CD14-positive monocyte (primary cell): Measurements from ENCODE around the gene CLEC2D. TPM values are rescaled to one million over a fixed set of nuclear protein-coding genes. Genes with fewer than 3 reads are reported as not detected.

Experiments
- DNase-seq, 3 donors: peaks; one replicate each; pipeline ENCODE4 v3.0.0-alpha.2; 2011 to 2022
- H2AFZ ChIP-seq: 2 replicates; pipeline ENCODE4 v1.6.0; 2012; ENCODE audit warnings: mild to moderate bottlenecking, low read depth, low read length, inconsistent platforms; ENCODE audit not compliant: insufficient read depth, poor library complexity, severe bottlenecking
- H3K27ac ChIP-seq, 2 donors: 1 replicate in 1 of 2; 2 replicates in 1 of 2; pipeline ENCODE4 v1.5.1; 2012 to 2013; ENCODE audit warnings: low read length in 2 of 2, control low read depth in 1 of 2, inconsistent platforms in 1 of 2, low read depth in 1 of 2, mild to moderate bottlenecking in 1 of 2
- H3K27me3 ChIP-seq, 2 donors: one replicate each; pipeline versions ENCODE4 v1.6.0 to v1.6.1; 2011 to 2013; ENCODE audit warnings: low read length in 2 of 2; ENCODE audit not compliant: control insufficient read depth in 2 of 2, insufficient read depth in 2 of 2
- H3K36me3 ChIP-seq, 2 donors: replicated peaks in 1 of 2; 1 replicate in 1 of 2; 2 replicates in 1 of 2; pipeline versions ENCODE4 v1.5.1 to v1.6.1; 2012 to 2013; ENCODE audit warnings: low read length in 2 of 2, control low read depth in 1 of 2, inconsistent platforms in 1 of 2, mild to moderate bottlenecking in 1 of 2; ENCODE audit not compliant: insufficient read depth in 2 of 2, control insufficient read depth in 1 of 2
- H3K4me1 ChIP-seq, 2 donors: 1 replicate in 1 of 2; 2 replicates in 1 of 2; pipeline versions ENCODE4 v1.5.1 to v1.6.1; 2012 to 2013; ENCODE audit warnings: low read length in 2 of 2, control low read depth in 1 of 2, inconsistent platforms in 1 of 2, mild to moderate bottlenecking in 1 of 2, moderate library complexity in 1 of 2; ENCODE audit not compliant: insufficient read depth in 2 of 2, control insufficient read depth in 1 of 2
- H3K4me2 ChIP-seq: replicated peaks from 2 replicates; pipeline ENCODE3; 2012; ENCODE audit warnings: low read length, moderate library complexity, mild to moderate bottlenecking; ENCODE audit not compliant: poor library complexity, severe bottlenecking; ENCODE audit errors: extremely low read depth
- H3K4me3 ChIP-seq, 3 experiments: fragments of 200-600 bp in 1 of 3; sonication (generic) in 1 of 3; replicated peaks in 1 of 3; 1 replicate in 2 of 3; 2 replicates in 1 of 3; pipeline ENCODE4 v1.5.1; 2011 to 2013; ENCODE audit warnings: low read length in 3 of 3, mild to moderate bottlenecking in 3 of 3, control low read depth in 2 of 3, low read depth in 2 of 3, inconsistent platforms in 1 of 3, moderate library complexity in 1 of 3
- H3K79me2 ChIP-seq: 2 replicates; pipeline ENCODE4 v1.6.0; 2012; ENCODE audit warnings: mild to moderate bottlenecking, control low read depth, inconsistent platforms, low read length, moderate library complexity; ENCODE audit not compliant: insufficient read depth
- H3K9ac ChIP-seq: 2 replicates; pipeline ENCODE4 v1.6.0; 2017; ENCODE audit warnings: low read length, mild to moderate bottlenecking; ENCODE audit not compliant: insufficient read depth, poor library complexity, severe bottlenecking
- H3K9me3 ChIP-seq, 2 donors: replicated peaks in 1 of 2; 1 replicate in 1 of 2; 2 replicates in 1 of 2; pipeline versions ENCODE4 v1.5.1 to v1.6.1; 2012 to 2013; ENCODE audit warnings: low read length in 2 of 2, control low read depth in 1 of 2; ENCODE audit not compliant: control insufficient read depth in 1 of 2, insufficient read depth in 1 of 2
- H4K20me1 ChIP-seq: 2 replicates; pipeline ENCODE4 v1.6.0; 2012; ENCODE audit warnings: mild to moderate bottlenecking, low read length, control low read depth, moderate library complexity; ENCODE audit not compliant: insufficient read depth
- H3K27ac Mint-ChIP-seq, 7 donors: one replicate each; pipeline ENCODE4 v1.8.0; 2020; ENCODE audit warnings: mild to moderate bottlenecking in 7 of 7, mixed read lengths in 7 of 7, moderate library complexity in 6 of 7, inconsistent platforms in 2 of 7
- H3K27me3 Mint-ChIP-seq, 3 donors: one replicate each; pipeline ENCODE4 v1.8.0; 2021 to 2022; ENCODE audit warnings: low read depth in 3 of 3, mild to moderate bottlenecking in 3 of 3, mixed read lengths in 3 of 3, moderate library complexity in 3 of 3, inconsistent platforms in 1 of 3
- H3K36me3 Mint-ChIP-seq, 2 donors: one replicate each; pipeline ENCODE4 v1.8.0; 2020; ENCODE audit warnings: mixed read lengths in 2 of 2, inconsistent platforms in 1 of 2, mild to moderate bottlenecking in 1 of 2
- H3K4me1 Mint-ChIP-seq: one replicate; pipeline ENCODE4 v1.8.0; 2020; ENCODE audit warnings: mild to moderate bottlenecking, mixed read lengths
- H3K4me3 Mint-ChIP-seq, 2 donors: one replicate each; pipeline ENCODE4 v1.8.0; 2020; ENCODE audit warnings: mild to moderate bottlenecking in 2 of 2, mixed read lengths in 2 of 2, moderate library complexity in 1 of 2
- H3K9me3 Mint-ChIP-seq, 7 donors: one replicate each; pipeline ENCODE4 v1.8.0; 2020 to 2022; ENCODE audit warnings: mixed read lengths in 7 of 7, mild to moderate bottlenecking in 6 of 7, moderate library complexity in 6 of 7, inconsistent platforms in 2 of 7
- CTCF ChIP-seq: fragments of 200-600 bp; IDR thresholded peaks from one replicate; pipeline ENCODE4 v1.8.0; 2022; ENCODE audit warnings: antibody characterized with exemption, mild to moderate bottlenecking
- WGBS: methylation state at CpG from one replicate; pipeline ENCODE4 v1.1.5; 2013; ENCODE audit warnings: missing lambda C conversion rate; ENCODE audit not compliant: insufficient coverage; 5-methylcytosine and 5-hydroxymethylcytosine counted together
- intact Hi-C, 2 donors: fragments of 100-400 bp; cut with micrococcal nuclease; formaldehyde crosslinking; loops; one replicate each; pipeline versions ENCODE4 v1.15.0 to v1.15.1; 2023
- polyA plus RNA-seq, 3 donors: library from polyadenylated mRNA; depleted of rRNA in 1 of 3; unstranded in 2 of 3; stranded (reverse) in 1 of 3; fragments of 300-500 nt in 2 of 3; fragments of >200 nt in 1 of 3; fragmentation: Illumina TruSeq in 2 of 3; gene quantifications; 1 replicate in 2 of 3; 2 replicates in 1 of 3; pipeline ENCODE4 v1.2.3, GENCODE V29; 2012 to 2021

The CLEC2D gene
- polyA plus RNA-seq, 3 donors = 2.5 to 26.9 (median 3.9) TPM

GRCh38 chr12:9730011-9730410 lies 60.5 kb downstream of the CLEC2D start:
- Mint-ChIP-seq H3K27ac (no peak overlapping the region), H3K36me3 (no peaks in the 10 kb centered on the region), H3K4me3 (no peak overlapping the region), H3K9me3 (no peaks in the 10 kb centered on the region), H3K4me1 (peaks cover 36% of the 10 kb centered on the region), H3K27me3 (no peaks in the 10 kb centered on the region)
- Histone ChIP-seq H2AFZ (peak overlapping the region; percentile 24), H3K9me3 (no peaks in the 10 kb centered on the region), H3K79me2 (peaks cover 56% of the 10 kb centered on the region), H3K27me3 (no peaks in the 10 kb centered on the region), H3K4me3 (peak overlapping the region in 1 of 3 experiments; percentile 72), H3K4me1 (peaks cover 38 to 55% of the 10 kb centered on the region in 2 donors), H3K4me2 (no peak overlapping the region), H3K36me3 (no peaks in the 10 kb centered on the region), H3K9ac (no peak overlapping the region), H4K20me1 (no peaks in the 10 kb centered on the region), H3K27ac (no peak overlapping the region)
- intact Hi-C loops = no loop called here
- WGBS = no CpG with 5 or more reads among the region's 3 CpGs
- no peak for TF ChIP-seq CTCF
- DNase-seq = no peak

- peak overlapping the region; percentile 68 for H3K4me2 ChIP-seq
- H3K4me1 Mint-ChIP-seq = peaks cover 38% of the 10 kb centered on the region
- peaks cover 40 to 55% of the 10 kb centered on the region in 2 donors for H3K4me1 ChIP-seq
- intact Hi-C loops = no loop called here
- H3K36me3 Mint-ChIP-seq = no peaks in the 10 kb centered on the region
- H3K4me3 Mint-ChIP-seq = peak overlapping the region in 1 of 2 donors; percentile 56
- 100% methylated on average over 5 of the region's 6 CpGs for WGBS
- peak overlapping the region; percentile 75 to 94 (median 92) for H3K27ac Mint-ChIP-seq
- H3K27me3 Mint-ChIP-seq = no peaks in the 10 kb centered on the region
- no peak for DNase-seq
- H3K36me3 ChIP-seq = no peaks in the 10 kb centered on the region
- H3K27ac ChIP-seq = peak overlapping the region; percentile 50 to 80
- no peak for TF ChIP-seq CTCF
- peak overlapping the region in 1 of 3 experiments; percentile 72 for H3K4me3 ChIP-seq
- H3K27me3 ChIP-seq = no peaks in the 10 kb centered on the region
- H2AFZ ChIP-seq = peak overlapping the region; percentile 62
- H3K9me3 ChIP-seq = no peaks in the 10 kb centered on the region
- H3K9me3 Mint-ChIP-seq = no peaks in the 10 kb centered on the region
- H3K9ac ChIP-seq = no peak overlapping the region
- no peaks in the 10 kb centered on the region for H4K20me1 ChIP-seq
- peaks cover 56% of the 10 kb centered on the region for H3K79me2 ChIP-seq
Observed at GRCh38 chr12:9730591-9730990, 61.1 kb downstream of the CLEC2D start.
